DOHH2 (cell line): ENCODE data around the gene DIS3L2.

Experiments used
- EZH2phosphoT487 ChIP-seq: fragments of 200-600 bp; sonication (generic); IDR thresholded peaks from 2 replicates; pipeline ENCODE4 v1.6.1; 2017; ENCODE audit warnings: borderline replicate concordance, mild to moderate bottlenecking, antibody characterized with exemption, low read length, moderate library complexity, mixed read lengths
- TF ChIP-seq, protein P1 (sequence below): fragments of 200-600 bp; sonication (generic); IDR thresholded peaks from one replicate; pipeline ENCODE4 v1.5.1; 2014; ENCODE audit warnings: antibody characterized with exemption, mild to moderate bottlenecking, low read depth, low read length; ENCODE audit not compliant: poor library complexity, severe bottlenecking

DNA sequence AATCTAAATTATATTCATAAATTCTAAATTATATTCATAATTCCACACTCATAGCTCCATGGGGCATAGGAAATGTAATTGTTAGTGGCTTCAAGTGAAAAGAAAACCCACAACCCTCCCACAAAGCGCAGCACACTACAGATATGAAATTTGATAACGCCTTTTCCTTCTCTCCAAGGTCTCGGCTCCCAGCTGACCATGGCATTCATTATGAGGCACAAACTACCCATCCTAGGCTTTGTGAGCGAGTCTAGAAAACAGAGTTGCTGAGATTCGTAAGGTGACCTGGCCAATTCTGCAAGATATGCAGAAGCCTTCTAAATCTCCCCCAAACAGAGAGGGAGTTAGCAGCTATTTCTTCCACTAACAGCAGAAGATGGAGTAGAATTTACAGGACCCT lies 40.7 kb upstream of the DIS3L2 start:
- TF ChIP-seq, protein P1, sequence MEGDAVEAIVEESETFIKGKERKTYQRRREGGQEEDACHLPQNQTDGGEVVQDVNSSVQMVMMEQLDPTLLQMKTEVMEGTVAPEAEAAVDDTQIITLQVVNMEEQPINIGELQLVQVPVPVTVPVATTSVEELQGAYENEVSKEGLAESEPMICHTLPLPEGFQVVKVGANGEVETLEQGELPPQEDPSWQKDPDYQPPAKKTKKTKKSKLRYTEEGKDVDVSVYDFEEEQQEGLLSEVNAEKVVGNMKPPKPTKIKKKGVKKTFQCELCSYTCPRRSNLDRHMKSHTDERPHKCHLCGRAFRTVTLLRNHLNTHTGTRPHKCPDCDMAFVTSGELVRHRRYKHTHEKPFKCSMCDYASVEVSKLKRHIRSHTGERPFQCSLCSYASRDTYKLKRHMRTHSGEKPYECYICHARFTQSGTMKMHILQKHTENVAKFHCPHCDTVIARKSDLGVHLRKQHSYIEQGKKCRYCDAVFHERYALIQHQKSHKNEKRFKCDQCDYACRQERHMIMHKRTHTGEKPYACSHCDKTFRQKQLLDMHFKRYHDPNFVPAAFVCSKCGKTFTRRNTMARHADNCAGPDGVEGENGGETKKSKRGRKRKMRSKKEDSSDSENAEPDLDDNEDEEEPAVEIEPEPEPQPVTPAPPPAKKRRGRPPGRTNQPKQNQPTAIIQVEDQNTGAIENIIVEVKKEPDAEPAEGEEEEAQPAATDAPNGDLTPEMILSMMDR, result no peak
- no peak for TF ChIP-seq EZH2phosphoT487
